Kidney epithelial cell (primary cell): ENCODE data around the gene TSEN34. TPM values are rescaled to one million over a fixed set of nuclear protein-coding genes. Genes with fewer than 3 reads are reported as not detected.

Experiments
- DNase-seq: peaks from one replicate; pipeline ENCODE4 v3.0.0-alpha.2; 2010; ENCODE audit warnings: low read depth
- H3K27me3 ChIP-seq: 2 replicates; pipeline ENCODE4 v1.6.0; 2011; ENCODE audit warnings: low read length; ENCODE audit not compliant: control insufficient read depth, insufficient read depth
- H3K36me3 ChIP-seq: 2 replicates; pipeline ENCODE4 v1.5.1; 2011; ENCODE audit warnings: low read length; ENCODE audit not compliant: control insufficient read depth, insufficient read depth
- H3K4me3 ChIP-seq: 2 replicates; pipeline ENCODE4 v1.5.1; 2011; ENCODE audit warnings: low read depth, mild to moderate bottlenecking, control low read depth, low read length
- CTCF ChIP-seq: IDR thresholded peaks from 2 replicates; pipeline ENCODE4 v1.5.1; 2011; ENCODE audit warnings: mild to moderate bottlenecking, moderate library complexity, low read length, control low read depth, inconsistent platforms; ENCODE audit not compliant: insufficient read depth, poor library complexity, severe bottlenecking
- total RNA-seq: library from RNA; depleted of rRNA; stranded (reverse); fragments of >200 nt; gene quantifications from 2 replicates; pipeline ENCODE4 v1.2.3, GENCODE V29; 2015

Gene TSEN34
- 108 and 146 TPM in 2 replicates for total RNA-seq

GRCh38 chr19:54191011-54191810, at the start of gene TSEN34:
TSS of gene TSEN34 (plus strand) at chr19:54191308. CDS start at chr19:54191365, 57 bp downstream.
- DNase-seq: no peak
- peaks cover 2% of the 10 kb centered on the region for H3K36me3 ChIP-seq
- peak within 1 kb of the TSS; percentile 77 for H3K4me3 ChIP-seq
- no peak for TF ChIP-seq CTCF
- no peaks in the 10 kb centered on the region for H3K27me3 ChIP-seq

GRCh38 chr19:54141356-54141755, 49.8 kb upstream of the TSEN34 start:
- H3K36me3 ChIP-seq: peaks cover 1% of the 10 kb centered on the region
- H3K27me3 ChIP-seq: no peaks in the 10 kb centered on the region
- no peak for TF ChIP-seq CTCF
- DNase-seq: no peak
- H3K4me3 ChIP-seq: no peak overlapping the region

- TF ChIP-seq CTCF: no peak
- no peaks in the 10 kb centered on the region for H3K27me3 ChIP-seq
- H3K36me3 ChIP-seq: peaks cover 1% of the 10 kb centered on the region
- H3K4me3 ChIP-seq: no peak overlapping the region
- no peak for DNase-seq
Observed at GRCh38 chr19:54142166-54142780, 48.8 kb upstream of the TSEN34 start.

GRCh38 chr19:54145541-54146158, 45.5 kb upstream of the TSEN34 start:
- no peak for DNase-seq
- H3K36me3 ChIP-seq: peaks cover 4% of the 10 kb centered on the region
- no peak for TF ChIP-seq CTCF
- no peaks in the 10 kb centered on the region for H3K27me3 ChIP-seq
- no peak overlapping the region for H3K4me3 ChIP-seq

- no peak overlapping the region for H3K4me3 ChIP-seq
- H3K27me3 ChIP-seq: no peaks in the 10 kb centered on the region
- no peak for DNase-seq
- TF ChIP-seq CTCF: no peak
- H3K36me3 ChIP-seq: peaks cover 5% of the 10 kb centered on the region
Observed at GRCh38 chr19:54147676-54148075, 43.4 kb upstream of the TSEN34 start.
